Vagina (tissue), 2 donors: ENCODE results near the gene CCL8.

Experiments used
- POLR2A ChIP-seq, 2 donors: fragments of 450-650 bp; IDR thresholded peaks; one replicate each; pipeline ENCODE4 v1.6.1; 2017; ENCODE audit warnings: antibody characterized with exemption in 2 of 2, mild to moderate bottlenecking in 2 of 2, moderate library complexity in 2 of 2
- POLR2AphosphoS5 ChIP-seq, 2 donors: sonication (generic); formaldehyde crosslinking; IDR thresholded peaks; one replicate each; pipeline ENCODE4 v1.9.0; 2017; ENCODE audit warnings: antibody characterized with exemption in 2 of 2, mild to moderate bottlenecking in 2 of 2, low read depth in 1 of 2; ENCODE audit not compliant: insufficient read depth in 1 of 2
- TF ChIP-seq, protein P1 (sequence below), 3 experiments: fragments of 450-650 bp in 2 of 3; fragments of 200-600 bp in 1 of 3; sonication (generic) in 1 of 3; IDR thresholded peaks; one replicate each; pipeline ENCODE4 v1.5.1; 2017 to 2019; ENCODE audit warnings: antibody characterized with exemption in 3 of 3, mild to moderate bottlenecking in 2 of 3, moderate library complexity in 2 of 3

DNA sequence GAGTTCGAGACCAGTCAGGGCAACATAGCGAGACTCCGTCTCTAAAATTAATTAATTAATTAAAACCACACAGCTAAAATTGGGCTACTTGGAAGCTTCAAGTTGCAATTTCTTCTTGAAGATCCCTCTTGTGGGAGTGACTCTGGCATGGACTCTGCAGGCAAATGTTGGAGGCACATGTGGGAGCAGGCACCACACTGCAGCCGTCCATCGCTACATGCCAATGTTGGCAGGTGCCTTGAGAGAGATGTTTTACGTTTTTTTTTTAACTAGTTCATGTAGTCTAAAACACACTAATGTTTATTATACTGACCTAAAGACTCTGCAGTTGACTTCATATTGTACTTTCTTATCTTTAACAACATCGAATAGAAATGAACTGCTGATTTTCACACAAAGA is 7.9 kb upstream of the CCL8 start:
- TF ChIP-seq POLR2A (IDR thresholded peaks at IDR 0.05): no peak
- TF ChIP-seq, protein P1, sequence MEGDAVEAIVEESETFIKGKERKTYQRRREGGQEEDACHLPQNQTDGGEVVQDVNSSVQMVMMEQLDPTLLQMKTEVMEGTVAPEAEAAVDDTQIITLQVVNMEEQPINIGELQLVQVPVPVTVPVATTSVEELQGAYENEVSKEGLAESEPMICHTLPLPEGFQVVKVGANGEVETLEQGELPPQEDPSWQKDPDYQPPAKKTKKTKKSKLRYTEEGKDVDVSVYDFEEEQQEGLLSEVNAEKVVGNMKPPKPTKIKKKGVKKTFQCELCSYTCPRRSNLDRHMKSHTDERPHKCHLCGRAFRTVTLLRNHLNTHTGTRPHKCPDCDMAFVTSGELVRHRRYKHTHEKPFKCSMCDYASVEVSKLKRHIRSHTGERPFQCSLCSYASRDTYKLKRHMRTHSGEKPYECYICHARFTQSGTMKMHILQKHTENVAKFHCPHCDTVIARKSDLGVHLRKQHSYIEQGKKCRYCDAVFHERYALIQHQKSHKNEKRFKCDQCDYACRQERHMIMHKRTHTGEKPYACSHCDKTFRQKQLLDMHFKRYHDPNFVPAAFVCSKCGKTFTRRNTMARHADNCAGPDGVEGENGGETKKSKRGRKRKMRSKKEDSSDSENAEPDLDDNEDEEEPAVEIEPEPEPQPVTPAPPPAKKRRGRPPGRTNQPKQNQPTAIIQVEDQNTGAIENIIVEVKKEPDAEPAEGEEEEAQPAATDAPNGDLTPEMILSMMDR (IDR thresholded peaks at IDR 0.05): no peak
- no peak for TF ChIP-seq POLR2AphosphoS5 (IDR thresholded peaks at IDR 0.05; ENCODE audit: insufficient read depth in 1 of 2, low read depth in 1 of 2)
